ENCODE data around the gene ARHGAP1. TPM values are rescaled to one million over a fixed set of nuclear protein-coding genes. Genes with fewer than 3 reads are reported as not detected.

ARHGAP1 gene
- total and polyA plus RNA-seq, 9 of the 15 experiments (the other 6 are each of a cell fraction or from before 2014, with no cell fraction given) = 3.6 to 30.4 (median 8.2) TPM

DNA sequence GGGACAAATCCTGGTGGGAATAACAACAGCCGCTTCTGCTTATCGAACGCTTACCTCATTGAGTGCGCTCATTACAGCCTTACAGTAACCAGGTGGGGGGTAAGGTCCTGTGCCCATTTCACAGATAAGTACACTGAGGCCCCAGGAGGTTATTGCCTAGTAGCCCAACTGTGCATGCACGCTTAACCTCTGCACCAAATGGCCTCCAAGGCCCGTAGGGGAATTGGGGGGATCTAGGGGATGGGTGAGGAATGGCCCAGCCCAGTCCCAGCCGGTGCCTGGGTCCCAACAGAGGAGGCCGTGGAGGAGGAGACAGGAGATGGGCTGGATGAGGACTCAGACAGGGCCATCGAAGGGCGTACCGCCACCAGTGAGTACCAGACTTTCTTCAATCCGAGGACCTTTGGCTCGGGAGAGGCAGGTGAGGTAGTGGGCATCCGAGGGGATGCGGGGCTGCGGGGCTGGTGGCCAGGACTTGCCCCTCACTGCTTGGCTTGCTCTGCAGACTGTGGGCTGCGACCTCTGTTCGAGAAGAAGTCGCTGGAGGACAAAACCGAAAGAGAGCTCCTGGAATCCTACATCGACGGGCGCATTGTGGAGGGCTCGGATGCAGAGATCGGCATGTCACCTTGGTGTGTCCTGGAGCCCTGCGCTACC lies 25.9 kb upstream of the ARHGAP1 start (continued):
- TF ChIP-seq CBX3 (IDR thresholded peaks at IDR 0.05; ENCODE audit: borderline replicate concordance in 1 of 2, low read length in 2 of 2) (0 out of 3 replicates have a peak, but pooled peaks of 1 of the 2 experiments have one; percentile 34), ARNT (IDR thresholded peaks at IDR 0.05) (no peak), ESRRA (IDR thresholded peaks at IDR 0.05; ENCODE audit: borderline replicate concordance, low read depth) (peak; percentile 52; the same call in 1 of the 2 replicates), NFIX (CRISPR knock-in tag; IDR thresholded peaks at IDR 0.05; ENCODE audit: low read depth) (no peak), BCOR (IDR thresholded peaks at IDR 0.05) (peak; percentile 84), RCOR1 (IDR thresholded peaks at IDR 0.05; ENCODE audit: borderline replicate concordance in 1 of 2, low read depth in 2 of 2, low read length in 2 of 2) (0 out of 4 replicates have a peak, but pooled peaks of 1 of the 2 experiments have one; percentile 42), ZNF57 (CRISPR knock-in tag; IDR thresholded peaks at IDR 0.05) (no peak), STAG1 (CRISPR knock-in tag; IDR thresholded peaks at IDR 0.05; ENCODE audit: borderline replicate concordance) (no peak), ZKSCAN8 (CRISPR knock-in tag; IDR thresholded peaks at IDR 0.05) (no peak), PTBP1 (IDR thresholded peaks at IDR 0.05; ENCODE audit: low read depth, low read length) (0 out of 2 replicates have a peak, but pooled peaks have one; percentile 62), ZNF507 (tag; conservative IDR thresholded peaks at IDR 0.05) (no peak), ZNF79 (CRISPR knock-in tag; IDR thresholded peaks at IDR 0.05; ENCODE audit: low read depth) (no peak)
- TF ChIP-seq, protein P1, sequence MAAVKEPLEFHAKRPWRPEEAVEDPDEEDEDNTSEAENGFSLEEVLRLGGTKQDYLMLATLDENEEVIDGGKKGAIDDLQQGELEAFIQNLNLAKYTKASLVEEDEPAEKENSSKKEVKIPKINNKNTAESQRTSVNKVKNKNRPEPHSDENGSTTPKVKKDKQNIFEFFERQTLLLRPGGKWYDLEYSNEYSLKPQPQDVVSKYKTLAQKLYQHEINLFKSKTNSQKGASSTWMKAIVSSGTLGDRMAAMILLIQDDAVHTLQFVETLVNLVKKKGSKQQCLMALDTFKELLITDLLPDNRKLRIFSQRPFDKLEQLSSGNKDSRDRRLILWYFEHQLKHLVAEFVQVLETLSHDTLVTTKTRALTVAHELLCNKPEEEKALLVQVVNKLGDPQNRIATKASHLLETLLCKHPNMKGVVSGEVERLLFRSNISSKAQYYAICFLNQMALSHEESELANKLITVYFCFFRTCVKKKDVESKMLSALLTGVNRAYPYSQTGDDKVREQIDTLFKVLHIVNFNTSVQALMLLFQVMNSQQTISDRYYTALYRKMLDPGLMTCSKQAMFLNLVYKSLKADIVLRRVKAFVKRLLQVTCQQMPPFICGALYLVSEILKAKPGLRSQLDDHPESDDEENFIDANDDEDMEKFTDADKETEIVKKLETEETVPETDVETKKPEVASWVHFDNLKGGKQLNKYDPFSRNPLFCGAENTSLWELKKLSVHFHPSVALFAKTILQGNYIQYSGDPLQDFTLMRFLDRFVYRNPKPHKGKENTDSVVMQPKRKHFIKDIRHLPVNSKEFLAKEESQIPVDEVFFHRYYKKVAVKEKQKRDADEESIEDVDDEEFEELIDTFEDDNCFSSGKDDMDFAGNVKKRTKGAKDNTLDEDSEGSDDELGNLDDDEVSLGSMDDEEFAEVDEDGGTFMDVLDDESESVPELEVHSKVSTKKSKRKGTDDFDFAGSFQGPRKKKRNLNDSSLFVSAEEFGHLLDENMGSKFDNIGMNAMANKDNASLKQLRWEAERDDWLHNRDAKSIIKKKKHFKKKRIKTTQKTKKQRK (IDR thresholded peaks at IDR 0.05; ENCODE audit: borderline replicate concordance, low read depth, low read length) = no peak
- TF ChIP-seq, protein P2, sequence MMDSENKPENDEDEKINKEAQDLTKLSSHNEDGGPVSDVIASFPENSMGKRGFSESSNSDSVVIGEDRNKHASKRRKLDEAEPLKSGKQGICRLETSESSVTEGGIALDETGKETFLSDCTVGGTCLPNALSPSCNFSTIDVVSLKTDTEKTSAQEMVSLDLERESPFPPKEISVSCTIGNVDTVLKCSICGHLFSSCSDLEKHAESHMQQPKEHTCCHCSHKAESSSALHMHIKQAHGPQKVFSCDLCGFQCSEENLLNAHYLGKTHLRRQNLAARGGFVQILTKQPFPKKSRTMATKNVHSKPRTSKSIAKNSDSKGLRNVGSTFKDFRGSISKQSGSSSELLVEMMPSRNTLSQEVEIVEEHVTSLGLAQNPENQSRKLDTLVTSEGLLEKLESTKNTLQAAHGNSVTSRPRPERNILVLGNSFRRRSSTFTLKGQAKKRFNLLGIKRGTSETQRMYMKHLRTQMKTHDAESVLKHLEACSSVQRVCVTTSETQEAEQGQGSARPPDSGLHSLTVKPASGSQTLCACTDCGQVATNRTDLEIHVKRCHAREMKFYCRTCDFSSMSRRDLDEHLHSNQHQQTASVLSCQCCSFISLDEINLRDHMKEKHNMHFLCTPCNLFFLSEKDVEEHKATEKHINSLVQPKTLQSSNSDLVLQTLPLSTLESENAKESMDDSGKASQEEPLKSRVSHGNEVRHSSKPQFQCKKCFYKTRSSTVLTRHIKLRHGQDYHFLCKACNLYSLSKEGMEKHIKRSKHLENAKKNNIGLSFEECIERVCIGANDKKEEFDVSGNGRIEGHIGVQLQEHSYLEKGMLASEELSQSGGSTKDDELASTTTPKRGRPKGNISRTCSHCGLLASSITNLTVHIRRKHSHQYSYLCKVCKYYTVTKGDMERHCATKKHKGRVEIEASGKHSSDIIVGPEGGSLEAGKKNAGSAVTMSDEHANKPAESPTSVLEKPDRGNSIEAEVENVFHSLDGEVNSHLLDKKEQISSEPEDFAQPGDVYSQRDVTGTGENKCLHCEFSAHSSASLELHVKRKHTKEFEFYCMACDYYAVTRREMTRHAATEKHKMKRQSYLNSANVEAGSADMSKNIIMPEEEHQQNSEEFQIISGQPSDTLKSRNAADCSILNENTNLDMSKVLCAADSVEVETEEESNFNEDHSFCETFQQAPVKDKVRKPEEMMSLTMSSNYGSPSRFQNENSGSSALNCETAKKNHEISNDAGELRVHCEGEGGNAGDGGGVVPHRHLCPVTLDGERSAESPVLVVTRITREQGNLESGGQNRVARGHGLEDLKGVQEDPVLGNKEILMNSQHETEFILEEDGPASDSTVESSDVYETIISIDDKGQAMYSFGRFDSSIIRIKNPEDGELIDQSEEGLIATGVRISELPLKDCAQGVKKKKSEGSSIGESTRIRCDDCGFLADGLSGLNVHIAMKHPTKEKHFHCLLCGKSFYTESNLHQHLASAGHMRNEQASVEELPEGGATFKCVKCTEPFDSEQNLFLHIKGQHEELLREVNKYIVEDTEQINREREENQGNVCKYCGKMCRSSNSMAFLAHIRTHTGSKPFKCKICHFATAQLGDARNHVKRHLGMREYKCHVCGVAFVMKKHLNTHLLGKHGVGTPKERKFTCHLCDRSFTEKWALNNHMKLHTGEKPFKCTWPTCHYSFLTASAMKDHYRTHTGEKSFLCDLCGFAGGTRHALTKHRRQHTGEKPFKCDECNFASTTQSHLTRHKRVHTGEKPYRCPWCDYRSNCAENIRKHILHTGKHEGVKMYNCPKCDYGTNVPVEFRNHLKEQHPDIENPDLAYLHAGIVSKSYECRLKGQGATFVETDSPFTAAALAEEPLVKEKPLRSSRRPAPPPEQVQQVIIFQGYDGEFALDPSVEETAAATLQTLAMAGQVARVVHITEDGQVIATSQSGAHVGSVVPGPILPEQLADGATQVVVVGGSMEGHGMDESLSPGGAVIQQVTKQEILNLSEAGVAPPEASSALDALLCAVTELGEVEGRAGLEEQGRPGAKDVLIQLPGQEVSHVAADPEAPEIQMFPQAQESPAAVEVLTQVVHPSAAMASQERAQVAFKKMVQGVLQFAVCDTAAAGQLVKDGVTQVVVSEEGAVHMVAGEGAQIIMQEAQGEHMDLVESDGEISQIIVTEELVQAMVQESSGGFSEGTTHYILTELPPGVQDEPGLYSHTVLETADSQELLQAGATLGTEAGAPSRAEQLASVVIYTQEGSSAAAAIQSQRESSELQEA (IDR thresholded peaks at IDR 0.05; ENCODE audit: low read depth) = no peak
